MM.1S (cell line): ENCODE measurements around the gene TMEM178B.

Experiments
- EZH2 ChIP-seq: fragments of 300-600 bp; sonication (generic); optimal IDR thresholded peaks from 2 replicates; pipeline ENCODE3; 2017; ENCODE audit warnings: low read depth, mild to moderate bottlenecking, antibody characterized with exemption, low read length, mixed read lengths
- TF ChIP-seq, protein P1 (sequence below): fragments of 300-600 bp; sonication (generic); IDR thresholded peaks from 2 replicates; pipeline ENCODE4 v1.5.1; 2016; ENCODE audit warnings: antibody characterized with exemption, low read length, mixed read lengths

DNA sequence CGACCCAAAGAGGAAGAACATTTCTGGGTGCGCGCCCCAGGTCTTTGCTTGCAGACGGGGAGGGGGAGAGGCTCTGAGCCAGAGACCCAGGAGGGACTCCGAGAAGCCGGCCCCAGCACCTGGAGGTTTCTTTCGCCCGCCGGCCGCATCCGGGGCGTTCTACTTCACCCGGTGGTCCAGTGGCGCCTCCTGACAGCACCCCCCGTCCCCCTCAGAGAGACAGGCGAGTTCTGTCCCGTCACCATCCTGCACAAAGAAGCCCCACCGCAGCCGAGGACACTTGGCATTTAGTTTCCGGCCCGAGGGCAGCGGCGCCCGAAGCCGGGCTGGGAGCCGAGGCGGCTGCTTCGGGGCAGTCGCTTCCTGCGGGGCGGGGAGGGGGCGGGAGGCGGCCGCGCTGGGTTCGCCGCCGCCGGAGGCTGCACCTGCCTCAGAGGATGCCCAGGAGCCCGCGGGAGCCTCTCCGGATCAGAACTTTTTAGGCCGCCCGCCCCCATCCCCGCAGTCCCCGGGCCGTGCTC lies at the start of gene TMEM178B:
- TF ChIP-seq, protein P1, sequence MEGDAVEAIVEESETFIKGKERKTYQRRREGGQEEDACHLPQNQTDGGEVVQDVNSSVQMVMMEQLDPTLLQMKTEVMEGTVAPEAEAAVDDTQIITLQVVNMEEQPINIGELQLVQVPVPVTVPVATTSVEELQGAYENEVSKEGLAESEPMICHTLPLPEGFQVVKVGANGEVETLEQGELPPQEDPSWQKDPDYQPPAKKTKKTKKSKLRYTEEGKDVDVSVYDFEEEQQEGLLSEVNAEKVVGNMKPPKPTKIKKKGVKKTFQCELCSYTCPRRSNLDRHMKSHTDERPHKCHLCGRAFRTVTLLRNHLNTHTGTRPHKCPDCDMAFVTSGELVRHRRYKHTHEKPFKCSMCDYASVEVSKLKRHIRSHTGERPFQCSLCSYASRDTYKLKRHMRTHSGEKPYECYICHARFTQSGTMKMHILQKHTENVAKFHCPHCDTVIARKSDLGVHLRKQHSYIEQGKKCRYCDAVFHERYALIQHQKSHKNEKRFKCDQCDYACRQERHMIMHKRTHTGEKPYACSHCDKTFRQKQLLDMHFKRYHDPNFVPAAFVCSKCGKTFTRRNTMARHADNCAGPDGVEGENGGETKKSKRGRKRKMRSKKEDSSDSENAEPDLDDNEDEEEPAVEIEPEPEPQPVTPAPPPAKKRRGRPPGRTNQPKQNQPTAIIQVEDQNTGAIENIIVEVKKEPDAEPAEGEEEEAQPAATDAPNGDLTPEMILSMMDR = no peak
- TF ChIP-seq EZH2 = no peak
